GM21723 (cell line): Measurements from ENCODE around the gene ENG.
"Not testable (repeated sequence)": the region's sequence is repeated elsewhere in the genome, so short reads cannot be mapped to it uniquely, and the experiment has no call there.

Experiments
- ATAC-seq: cut with Tn5 transposase; IDR thresholded peaks from one replicate; pipeline ENCODE4 v1.9.1; 2021; ENCODE audit warnings: mild to moderate bottlenecking, moderate library complexity; ENCODE audit not compliant: unreplicated experiment

The ENG gene

DNA sequence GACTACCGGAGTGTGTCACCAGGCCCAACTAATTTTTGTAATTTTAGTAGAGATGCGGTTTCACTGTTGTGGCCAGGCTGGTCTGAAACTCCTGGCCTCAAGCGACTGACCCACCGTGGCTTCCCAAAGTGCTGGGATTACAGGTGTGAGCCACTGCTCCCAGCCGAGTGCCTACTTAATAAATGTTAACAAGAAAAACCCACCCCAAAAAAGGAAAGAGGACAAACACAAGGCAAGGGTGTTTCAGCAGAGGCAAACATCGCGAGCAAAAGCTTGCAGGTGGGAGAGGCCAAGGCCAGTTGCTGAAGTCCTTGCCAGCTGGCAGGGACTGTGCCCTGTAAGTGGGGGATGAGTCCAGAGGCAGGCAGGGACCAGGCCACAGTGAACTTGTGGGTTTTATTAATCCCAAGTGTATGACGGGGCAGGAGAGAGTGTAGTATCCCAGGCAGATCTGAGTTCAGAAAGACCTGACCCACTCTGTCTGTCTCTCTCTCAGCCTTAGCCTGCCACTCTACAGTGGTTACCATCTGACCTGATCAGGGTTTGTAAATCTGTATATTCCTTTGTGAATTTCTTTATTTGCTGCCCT lies 58.1 kb downstream of the ENG start:
- ATAC-seq = no peak

DNA sequence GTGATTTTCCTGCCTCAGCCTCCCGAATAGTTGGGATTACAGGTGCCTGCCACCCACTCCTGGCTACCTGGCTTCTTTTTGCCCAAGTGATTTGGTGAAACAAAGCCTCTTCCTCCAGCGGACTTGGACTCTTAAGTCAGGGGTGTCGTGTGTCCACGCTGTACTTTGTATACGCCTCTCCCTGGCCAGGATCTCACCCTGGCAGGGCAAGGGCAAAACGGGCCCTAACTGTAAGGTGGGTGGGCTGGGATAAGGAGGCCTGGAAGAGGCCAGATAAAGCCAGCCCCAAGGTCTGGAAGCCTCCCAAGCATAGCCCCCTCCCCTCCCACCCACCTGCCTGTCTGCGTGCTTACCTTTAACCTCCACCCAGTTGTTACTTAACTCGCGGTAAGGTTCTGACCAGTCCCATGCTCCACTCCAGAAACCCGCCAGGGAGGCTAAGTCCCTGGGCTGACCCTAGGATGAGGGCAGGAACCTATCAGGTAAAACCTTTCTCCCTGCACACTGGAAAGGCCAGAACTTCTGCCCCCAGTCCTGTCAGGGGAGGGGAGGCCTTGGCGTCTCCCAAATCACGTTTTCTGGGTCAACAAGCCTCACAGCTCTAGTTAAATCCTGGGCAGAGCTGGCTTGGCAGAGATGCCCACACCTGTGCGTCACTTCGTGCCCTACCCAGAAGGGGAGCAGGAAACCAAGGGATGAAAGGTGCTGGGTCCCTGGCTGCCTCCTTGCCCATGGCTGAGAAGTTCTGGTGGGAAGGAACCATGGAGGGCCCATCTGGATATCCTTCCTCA lies 60.3 kb downstream of the ENG start:
- ATAC-seq = no peak

DNA sequence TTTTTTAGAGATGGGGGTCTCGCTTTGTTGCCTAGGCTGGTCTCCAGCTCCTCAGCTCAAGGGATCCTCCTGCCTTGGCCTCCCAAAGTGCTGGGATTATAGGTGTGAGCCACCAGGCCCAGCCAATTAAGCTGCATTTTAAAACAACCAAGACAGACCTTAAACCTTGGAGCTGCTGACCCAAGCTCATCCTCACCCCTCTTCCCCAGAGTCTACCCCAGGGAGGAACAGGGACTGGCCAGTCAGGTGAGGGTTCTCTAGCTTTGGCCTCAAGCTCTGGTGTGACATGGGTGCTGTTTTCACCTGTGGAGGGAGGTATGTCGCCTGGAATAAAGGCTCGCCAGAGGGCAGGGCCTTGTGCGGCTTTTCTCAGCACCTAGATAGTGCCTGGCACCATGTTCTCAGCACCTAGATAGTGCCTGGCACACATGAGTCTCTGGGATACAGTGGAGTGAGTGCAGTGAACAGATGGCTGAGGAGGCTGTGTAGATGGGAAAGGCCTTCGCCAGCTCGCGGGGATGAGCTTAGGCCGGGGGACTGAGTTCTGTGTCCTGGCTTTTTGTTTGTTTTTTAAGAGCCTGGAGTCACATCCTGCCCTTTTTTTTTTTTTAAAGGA lies 61.3 kb downstream of the ENG start:
- no peak for ATAC-seq

DNA sequence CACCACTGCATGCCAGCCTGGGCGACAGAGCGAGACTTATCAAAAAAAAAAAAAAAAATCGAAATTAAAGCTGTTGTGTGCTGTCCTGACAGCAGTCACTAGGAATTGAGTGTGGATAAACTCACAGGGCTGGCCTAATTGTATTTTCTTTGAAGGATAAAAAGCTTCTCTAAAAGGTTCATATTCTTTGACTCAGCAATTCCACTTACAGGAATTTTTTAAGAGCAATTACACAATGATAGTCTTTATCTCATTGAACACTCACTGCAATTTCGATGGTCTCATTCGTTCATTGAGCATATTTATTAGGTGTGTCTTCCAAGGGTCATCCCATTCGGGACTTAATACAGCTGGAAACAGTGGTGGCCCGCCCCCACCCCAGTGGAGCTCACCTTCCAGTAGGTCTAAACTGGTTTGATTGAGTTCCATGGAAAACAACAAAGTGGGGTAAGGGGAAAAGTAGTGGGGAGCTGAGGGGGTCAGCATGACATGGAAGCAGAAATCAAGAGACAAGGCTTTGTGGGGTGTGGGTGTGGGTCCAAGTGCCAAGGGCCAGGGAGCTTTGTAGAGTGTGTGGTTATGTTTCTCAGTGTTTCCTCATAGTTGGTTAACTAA lies 61.9 kb downstream of the ENG start:
- ATAC-seq = no peak

DNA sequence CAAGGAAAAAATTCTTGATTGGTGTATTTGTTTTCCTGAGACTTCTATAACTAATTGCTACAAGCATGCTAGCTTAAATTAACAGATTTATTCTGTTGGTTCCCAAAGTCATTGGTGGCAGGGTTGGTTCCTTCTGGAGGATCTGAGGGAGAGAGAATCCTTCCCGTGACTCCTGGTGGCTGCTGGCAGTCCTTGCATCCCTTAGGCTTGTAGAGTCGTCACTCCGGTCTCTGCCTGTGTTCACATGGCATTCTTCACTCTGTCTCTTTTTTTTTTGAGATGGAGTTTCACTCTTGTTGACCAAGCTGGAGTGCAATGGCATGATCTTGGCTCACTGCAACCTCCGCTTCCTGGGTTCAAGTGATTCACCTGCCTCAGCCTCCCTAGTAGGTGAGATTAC lies 63.4 kb downstream of the ENG start:
- ATAC-seq = no peak

DNA sequence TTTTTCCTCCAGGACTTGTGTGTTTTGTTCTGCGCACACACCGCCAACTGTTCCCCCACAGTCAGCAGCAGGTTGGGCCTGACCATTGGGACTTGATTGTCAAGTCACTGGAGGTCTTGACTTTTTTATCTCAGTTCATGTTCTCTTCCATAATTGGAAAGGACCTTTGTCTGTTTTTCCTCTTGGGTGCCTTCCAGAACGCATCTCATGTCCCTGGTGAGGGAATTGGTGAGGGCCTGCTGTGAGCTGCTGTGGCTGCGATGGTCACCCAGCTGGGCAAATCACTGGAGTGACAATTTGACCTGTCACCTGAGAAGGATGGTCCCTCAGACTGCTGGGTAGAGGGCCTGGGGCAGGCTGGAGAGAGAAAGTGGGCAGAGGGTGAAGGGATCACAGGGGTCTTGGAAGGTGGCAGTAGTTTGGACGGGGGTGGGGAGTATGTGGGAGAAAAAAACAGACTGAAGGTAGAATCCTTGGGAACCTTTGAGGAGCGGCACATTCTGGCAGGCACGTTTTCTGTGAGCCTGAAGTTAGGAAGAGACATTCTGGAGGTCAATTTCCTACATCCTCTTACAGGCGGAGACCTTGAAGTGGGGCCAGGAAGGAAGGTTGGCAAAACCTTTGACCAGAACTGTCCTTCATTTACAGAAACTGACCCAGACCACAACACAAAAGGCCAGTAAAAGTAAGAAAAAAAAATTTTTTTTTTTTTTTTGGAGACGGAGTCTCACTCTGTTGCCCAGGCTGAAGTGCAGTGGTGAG lies 64.2 kb downstream of the ENG start:
- no peak for ATAC-seq

DNA sequence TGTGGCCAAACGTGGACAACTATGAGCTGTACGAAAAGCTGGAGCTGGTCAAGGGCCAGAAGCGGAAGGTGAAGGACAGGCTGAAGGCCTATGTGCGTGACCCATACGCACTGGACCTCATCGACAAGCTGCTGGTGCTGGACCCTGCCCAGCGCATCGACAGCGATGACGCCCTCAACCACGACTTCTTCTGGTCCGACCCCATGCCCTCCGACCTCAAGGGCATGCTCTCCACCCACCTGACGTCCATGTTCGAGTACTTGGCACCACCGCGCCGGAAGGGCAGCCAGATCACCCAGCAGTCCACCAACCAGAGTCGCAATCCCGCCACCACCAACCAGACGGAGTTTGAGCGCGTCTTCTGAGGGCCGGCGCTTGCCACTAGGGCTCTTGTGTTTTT lies 65.3 kb downstream of the ENG start:
- ATAC-seq = no peak

DNA sequence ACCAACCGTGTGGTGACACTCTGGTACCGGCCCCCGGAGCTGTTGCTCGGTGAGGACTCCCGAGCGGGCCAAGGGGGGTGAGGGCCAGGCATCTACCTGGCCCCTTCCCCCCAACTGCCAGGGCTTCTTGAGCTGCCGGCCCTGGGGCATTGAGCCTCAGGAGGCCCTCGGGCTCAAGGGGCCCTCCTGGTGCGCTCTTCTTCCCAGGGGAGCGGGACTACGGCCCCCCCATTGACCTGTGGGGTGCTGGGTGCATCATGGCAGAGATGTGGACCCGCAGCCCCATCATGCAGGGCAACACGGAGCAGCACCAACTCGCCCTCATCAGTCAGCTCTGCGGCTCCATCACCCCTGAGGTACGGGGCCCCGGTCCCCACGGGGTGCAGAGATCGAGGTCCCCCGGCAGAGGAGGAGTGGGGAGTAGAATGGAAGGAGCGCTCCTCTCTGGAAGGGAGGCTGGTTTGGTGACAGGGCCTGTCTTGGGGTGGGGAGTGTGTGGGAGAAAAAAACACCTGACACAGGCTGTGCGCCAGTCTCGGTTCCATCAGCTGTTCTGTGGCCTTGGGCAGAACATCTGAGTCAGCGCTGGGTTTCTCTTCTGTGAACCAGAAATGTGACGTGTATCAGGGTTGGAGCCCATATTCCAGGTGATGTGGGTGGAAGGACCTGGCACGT lies 66.0 kb downstream of the ENG start:
- no peak for ATAC-seq

DNA sequence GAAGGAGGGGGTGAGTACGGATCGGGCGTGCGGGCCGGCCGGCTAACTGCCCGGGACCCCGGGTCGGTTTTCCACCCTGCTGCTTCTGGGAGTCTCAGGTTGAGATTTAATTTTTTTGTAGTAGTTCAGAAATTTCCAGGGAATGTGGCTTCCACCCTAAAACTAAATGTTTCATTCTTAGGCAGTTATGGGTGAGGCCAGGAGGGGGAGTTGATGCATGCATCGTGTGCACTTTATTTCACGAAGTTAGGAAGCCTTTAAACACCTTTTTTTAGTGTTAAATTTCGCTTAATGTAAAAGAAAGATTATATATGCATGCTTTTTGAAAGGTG lies 67.7 kb downstream of the ENG start:
- no peak for ATAC-seq

DNA sequence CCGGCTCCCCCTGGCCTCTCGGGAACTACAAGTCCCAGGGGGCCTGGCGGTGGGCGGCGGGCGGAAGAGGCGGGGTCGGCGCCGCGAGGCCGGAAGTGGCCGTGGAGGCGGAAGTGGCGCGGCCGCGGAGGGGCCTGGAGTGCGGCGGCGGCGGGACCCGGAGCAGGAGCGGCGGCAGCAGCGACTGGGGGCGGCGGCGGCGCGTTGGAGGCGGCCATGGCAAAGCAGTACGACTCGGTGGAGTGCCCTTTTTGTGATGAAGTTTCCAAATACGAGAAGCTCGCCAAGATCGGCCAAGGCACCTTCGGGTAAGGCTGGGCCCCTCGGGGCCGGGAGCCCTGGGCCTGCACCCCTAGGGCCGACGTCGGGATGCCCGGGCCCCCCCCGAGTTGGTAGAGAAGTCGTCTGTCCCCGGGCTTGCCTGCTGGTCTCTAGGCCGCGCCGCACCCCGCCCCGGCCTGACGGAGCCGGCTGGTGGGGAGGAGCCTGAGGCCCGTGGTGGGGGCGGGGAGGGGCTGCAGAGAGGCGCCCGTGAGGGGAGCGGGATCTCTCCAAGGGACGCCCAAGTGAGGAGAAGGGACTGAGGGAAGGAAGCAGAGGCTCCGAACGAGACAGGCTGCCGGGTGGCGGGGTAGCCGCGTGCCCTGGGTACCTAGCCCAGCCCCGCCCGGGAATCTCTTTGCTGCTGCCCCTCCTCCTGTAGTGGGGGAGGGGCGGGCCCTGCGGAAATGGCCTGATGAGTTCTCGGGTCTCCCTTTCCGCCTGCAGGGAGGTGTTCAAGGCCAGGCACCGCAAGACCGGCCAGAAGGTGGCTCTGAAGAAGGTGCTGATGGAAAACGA lies 68.3 kb downstream of the ENG start, which contains the start of gene CDK9:
Gene CDK9 (plus strand): TSS at position 102 of the 840 bp plus-strand sequence. CDS start 115 bp downstream, at position 217.
- peak; percentile 67 for ATAC-seq

DNA sequence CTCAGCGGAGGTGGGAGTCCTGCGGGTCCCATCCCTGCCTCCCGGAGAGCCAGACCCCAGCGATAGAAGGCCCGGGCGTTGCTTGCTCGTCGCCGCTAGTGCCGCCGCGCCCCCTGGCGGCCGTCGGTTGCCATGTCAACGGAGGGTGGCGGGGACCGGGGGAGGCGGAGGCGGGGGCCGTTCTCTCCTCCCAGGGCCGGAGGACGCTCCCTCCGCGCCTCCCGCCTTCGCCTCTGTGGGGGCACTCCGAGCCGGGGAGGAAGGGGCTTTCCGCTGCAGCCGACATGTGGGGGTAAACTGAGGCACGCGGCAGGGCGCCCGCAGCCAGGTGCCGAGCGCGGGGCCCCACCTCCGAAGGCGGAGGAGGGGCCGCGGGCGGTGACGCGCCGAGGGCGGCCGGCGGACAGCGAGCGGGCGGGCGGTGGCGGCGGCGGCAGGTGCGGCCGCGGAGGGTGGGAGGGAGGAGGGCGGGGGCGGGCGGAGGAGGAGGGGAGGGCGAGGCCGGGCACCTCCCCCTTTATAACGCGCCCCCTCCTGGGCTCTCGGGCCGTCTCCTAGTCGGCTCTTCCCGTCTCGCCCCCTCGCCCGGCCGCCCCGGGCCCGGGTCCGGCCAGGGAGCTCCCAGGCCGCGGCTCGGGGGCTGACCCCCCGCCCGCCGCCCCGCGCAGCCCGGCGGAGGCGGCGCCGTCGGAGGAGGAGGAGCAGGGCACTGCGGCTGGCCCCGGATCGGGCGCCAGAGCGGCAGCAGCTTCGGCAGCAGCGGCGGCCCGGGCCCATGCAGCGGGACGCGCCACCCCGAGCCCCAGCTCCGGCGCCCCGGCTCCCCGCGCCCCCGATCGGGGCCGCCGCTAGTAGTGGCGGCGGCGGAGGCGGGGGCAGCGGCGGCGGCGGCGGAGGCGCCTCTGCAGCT lies 69.2 kb downstream of the ENG start:
- ATAC-seq = peak; percentile 45

DNA sequence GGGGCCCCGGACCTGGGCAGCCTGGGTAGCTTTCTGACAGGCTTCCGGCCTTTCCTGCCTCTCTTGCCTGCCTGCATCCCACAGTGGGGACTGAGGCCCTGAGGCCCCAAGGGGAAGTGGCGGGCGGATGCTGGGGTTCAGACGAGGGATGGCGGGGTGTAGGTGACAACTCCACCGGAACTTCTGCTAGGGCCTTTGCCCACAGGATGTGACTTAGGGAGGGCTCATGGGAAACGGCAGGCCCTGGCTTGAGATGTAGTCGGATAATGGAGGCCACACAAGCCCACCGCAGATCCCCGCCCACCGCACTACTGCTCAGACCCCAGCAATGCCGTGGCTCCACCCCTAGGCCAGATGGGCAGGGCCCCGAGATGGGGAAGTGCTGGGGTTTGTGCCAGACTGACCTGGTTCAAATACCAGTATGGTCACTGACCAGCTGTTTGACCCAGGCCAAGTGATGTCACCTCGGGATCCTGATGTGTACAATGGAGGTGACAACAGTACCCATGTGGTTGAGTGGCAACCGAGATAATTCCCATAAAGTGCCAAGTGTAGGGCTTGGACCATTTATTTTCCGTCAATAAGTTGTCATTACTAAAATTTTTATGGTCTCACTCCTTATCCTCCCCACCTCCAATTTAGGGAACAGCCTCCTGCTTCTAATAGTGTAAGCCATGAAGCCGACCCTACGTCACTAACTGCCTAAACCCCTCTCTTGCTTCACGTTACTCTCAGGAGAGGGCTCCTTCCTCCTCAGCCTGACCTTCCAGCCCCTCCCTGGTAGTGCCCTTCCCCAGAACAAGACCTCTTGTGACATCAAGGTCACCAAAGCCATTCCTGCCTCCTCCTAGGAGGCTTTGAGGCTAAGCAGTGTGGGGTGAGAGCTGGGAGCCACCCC lies 71.1 kb downstream of the ENG start:
- no peak for ATAC-seq

DNA sequence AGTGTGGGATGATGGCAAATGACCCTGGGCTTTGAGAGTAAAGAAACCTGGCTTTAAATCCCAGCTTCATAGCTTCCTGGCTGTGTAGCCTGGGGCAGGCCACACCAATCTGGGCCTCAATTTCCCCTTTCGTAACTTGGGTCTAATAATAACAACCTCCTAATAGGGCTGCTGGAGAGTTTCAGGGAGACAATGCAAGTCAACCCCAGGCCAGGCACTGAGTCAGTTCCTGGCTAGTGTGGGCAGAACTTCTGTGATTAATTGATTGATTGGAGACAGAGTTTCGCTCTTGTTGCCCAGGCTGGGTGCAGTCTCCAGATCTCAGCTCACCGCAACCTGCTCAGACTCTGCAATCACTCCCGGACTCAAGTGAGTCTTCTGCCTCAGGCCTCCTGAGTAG lies 72.7 kb downstream of the ENG start:
- no peak for ATAC-seq

DNA sequence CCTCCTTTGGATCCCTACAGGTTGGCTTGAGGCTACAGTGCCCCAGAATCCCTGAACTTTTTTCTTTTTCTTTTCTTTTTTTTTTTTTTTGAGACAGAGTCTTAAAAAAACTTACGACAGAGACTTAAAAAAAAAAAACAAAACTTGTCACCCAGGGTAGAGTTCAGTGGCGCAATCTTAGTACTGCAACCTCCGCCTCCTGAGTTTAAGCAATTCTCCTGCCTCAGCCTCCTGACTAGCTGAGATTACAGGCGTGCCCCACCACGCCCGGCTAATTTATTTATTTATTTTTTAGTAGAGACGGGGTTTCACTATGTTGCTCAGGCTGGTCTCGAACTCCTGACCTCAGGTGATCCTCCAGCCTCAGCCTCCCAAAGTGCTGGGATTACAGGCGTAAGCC lies 73.5 kb downstream of the ENG start:
- ATAC-seq = not testable (repeated sequence)

DNA sequence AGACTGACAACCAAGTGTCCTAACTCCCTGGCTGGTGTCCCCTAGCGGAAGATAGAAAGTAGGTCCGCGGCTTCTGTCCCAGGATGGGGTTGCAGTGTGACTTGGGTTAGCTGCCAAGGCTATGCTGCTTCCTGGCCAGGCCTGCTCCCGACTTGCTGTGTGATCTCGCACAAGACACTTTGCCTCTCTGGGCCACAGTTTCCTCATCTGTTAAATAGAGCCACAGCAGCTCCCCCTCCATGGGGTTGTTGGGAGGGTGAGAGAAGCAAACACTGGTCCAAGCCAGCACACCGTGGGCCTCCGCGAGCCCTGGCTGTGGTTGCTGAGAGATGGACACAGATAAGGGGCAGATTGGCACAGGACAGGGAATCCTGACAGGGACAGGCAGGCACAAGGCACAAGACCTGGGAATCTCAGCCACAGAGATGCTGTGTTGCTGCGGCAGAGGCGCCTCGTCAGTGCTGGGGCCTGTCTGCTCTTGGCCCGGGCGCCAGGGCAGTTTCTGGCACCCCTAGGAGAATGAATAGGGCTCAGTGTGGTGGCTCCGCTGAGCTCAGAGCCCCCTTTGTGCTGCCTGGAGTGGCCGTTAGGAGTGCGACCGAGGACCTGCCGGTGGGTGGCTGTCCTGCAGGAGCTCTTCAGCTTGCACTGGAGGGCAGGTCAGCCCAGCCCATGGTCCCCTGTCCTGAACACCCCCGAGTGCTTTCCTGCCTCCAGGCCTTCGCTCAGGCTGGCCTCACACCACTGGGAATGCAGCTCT lies 74.2 kb downstream of the ENG start:
- ATAC-seq = no peak

DNA sequence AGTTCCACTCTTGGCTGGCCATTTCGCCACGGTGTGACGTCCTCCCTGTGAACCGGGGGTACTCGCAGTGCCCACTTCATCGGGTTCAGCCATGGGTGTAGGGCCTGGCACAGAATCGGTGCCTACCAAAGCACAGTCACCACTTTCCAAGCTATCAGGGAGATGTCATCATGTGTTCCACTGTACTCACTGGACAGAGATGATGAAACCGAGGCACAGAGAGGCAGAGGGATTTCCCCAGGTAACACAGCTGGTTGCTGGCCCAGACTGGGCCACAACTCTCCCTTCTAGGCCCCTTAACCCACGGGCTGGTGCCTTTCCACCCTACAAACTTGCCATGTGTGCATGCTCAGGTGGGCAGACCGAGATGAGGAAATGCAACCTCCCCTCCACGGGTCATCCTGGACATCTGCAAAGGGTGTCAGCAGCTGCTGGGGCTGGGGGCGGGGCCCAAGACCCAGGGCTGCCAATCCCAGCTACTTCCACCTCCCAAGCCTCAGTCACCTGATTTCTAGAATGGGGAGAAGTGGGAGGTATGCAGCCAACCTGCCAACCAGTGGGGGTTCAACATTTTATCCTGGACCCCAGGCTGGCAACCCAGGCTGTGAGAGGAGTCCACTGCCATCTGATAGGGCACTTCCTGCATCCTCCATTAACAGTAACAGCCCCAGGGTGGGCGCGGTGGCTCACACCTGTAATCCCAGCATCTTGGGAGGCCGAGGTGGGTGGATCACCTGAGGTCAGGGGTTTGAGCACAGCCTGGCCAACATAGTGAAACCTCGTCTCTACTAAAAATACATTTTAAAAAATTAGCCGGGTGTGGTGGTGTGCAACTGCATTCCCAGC lies 75.1 kb downstream of the ENG start:
- peak; percentile 53 for ATAC-seq
